Mesothelial cell of epicardium (in vitro differentiated cells): Measurements from ENCODE around the gene LIMCH1. TPM values are rescaled to one million over a fixed set of nuclear protein-coding genes. Genes with fewer than 3 reads are reported as not detected.

Experiments used
- DNase-seq, 2 experiments: peaks; one replicate each; pipeline ENCODE4 v3.0.0; 2021; ENCODE audit warnings: low spot score in 2 of 2; ENCODE audit not compliant: unreplicated experiment in 2 of 2
- H3K27ac Mint-ChIP-seq: 2 replicates; pipeline ENCODE4 v1.8.0; 2021; ENCODE audit warnings: mixed read lengths
- H3K27me3 Mint-ChIP-seq: 2 replicates; pipeline ENCODE4 v1.8.0; 2021; ENCODE audit warnings: low read depth, mixed read lengths
- H3K36me3 Mint-ChIP-seq: 2 replicates; pipeline ENCODE4 v1.8.0; 2021; ENCODE audit warnings: mixed read lengths
- H3K4me1 Mint-ChIP-seq: 2 replicates; pipeline ENCODE4 v1.8.0; 2021; ENCODE audit warnings: mixed read lengths
- H3K4me3 Mint-ChIP-seq: 2 replicates; pipeline ENCODE4 v1.8.0; 2021; ENCODE audit warnings: mild to moderate bottlenecking, moderate library complexity, mixed read lengths
- H3K9me3 Mint-ChIP-seq: 2 replicates; pipeline ENCODE4 v1.8.0; 2021; ENCODE audit warnings: mixed read lengths
- CTCF ChIP-seq: fragments of 200-600 bp; sonication (generic); IDR thresholded peaks from one replicate; pipeline ENCODE4 v1.5.0; 2021; ENCODE audit warnings: antibody characterized with exemption; ENCODE audit not compliant: unreplicated experiment
- total RNA-seq: library from RNA; stranded (reverse); gene quantifications from 3 replicates; pipeline ENCODE4 v1.2.1, GENCODE V29; 2021

The LIMCH1 gene
- total RNA-seq, 1 donor from 2014 or later, result 66.8 TPM

DNA sequence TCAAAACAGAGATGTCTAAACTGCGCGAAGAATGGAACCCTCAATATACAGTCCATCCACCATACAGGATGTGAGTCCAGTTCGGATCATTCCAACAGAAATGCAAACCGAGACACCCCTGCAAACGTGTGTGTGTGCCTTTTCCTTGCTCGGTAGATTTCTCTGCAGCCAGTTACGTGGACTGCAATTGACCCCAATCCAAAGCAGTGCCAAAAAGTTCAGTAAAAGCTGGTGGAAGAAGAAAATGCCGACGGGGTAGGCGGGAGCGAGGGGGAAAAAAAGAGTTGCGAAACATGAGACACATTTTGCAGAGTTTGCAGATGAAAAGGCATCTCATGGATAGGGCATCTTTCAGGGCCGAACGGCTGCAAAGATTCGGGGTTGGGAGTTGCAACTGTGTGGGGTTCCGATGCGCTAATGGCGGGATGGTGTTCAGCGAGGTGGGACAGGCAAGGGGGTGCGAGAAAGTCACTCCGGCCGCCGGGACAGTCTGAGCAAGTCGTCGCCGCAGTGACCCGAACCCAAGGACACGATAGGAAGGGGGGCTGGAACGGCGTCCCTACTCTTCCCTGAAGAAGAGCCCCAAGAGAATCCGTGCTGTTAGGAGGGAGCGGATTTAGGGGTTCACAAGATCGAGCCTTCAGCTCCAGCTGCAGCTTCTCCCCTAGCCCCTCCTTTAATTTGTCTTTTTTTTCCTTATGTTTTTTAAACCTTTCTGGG lies 206.8 kb downstream of the LIMCH1 start:
- Mint-ChIP-seq H3K9me3 (no peaks in the 10 kb centered on the region), H3K27ac (no peak overlapping the region), H3K27me3 (peaks cover 97% of the 10 kb centered on the region), H3K4me3 (no peak overlapping the region), H3K4me1 (peaks cover 2% of the 10 kb centered on the region), H3K36me3 (no peaks in the 10 kb centered on the region)
- TF ChIP-seq CTCF, result no peak
- DNase-seq, result no peak

DNA sequence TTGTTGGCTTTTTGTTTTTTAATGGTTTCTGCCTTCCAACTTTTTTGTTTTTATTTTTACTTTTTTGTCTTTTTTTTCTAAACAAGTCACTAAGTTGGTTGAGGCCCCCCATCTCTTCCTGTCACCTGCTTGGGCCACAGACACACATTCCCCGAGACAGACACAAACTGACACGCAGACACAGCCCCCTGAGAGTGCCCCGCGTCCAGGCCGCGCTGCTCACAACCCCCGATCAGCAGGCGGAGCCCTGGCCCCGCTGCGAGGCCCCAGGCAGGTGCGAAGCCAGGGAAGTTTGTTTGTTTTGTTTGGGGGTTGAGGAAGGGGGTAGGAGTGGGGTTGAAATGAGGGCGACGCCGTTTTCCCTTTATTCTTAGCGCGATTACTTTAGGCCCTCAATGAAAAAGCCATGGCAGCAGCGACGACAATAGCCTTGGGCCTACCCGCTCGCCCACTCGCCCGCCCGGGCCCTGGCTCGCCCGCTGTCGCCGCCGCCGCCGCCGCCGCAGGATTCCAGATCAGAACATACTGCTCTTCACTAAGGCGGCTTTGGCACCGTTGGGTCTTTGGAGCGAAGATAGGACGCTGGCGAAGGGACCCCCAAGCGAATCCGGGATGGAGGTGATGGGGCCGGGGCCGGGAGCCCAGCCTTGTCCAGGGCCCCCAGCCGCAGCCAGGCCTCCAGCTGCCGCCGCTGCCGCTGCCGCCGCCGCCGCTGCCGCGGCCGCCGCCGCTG lies 207.5 kb downstream of the LIMCH1 start:
- no peak overlapping the region for H3K27ac Mint-ChIP-seq
- DNase-seq, result no peak
- TF ChIP-seq CTCF, result no peak
- no peaks in the 10 kb centered on the region for H3K36me3 Mint-ChIP-seq
- peaks cover 2% of the 10 kb centered on the region for H3K4me1 Mint-ChIP-seq
- no peaks in the 10 kb centered on the region for H3K9me3 Mint-ChIP-seq
- peaks cover 97% of the 10 kb centered on the region for H3K27me3 Mint-ChIP-seq
- H3K4me3 Mint-ChIP-seq, result no peak overlapping the region

GRCh38 chr4:41746025-41746439 lies 208.1 kb downstream of the LIMCH1 start:
- Mint-ChIP-seq H3K9me3 (no peaks in the 10 kb centered on the region), H3K4me1 (peaks cover 2% of the 10 kb centered on the region), H3K27me3 (peaks cover 97% of the 10 kb centered on the region), H3K4me3 (peak overlapping the region; percentile 43), H3K27ac (no peak overlapping the region), H3K36me3 (no peaks in the 10 kb centered on the region)
- no peak for DNase-seq
- no peak for TF ChIP-seq CTCF

GRCh38 chr4:41746440-41747229 lies 208.7 kb downstream of the LIMCH1 start:
- Mint-ChIP-seq H3K4me3 (peak overlapping the region; percentile 43), H3K27ac (no peak overlapping the region)
- no peak for TF ChIP-seq CTCF

GRCh38 chr4:41747230-41748055 lies 209.5 kb downstream of the LIMCH1 start:
- no peak for TF ChIP-seq CTCF
- no peaks in the 10 kb centered on the region for H3K9me3 Mint-ChIP-seq
- peak in 1 of 2 experiments; percentile 42 for DNase-seq
- H3K4me1 Mint-ChIP-seq, result peaks cover 4% of the 10 kb centered on the region
- H3K27me3 Mint-ChIP-seq, result peaks cover 95% of the 10 kb centered on the region
- H3K4me3 Mint-ChIP-seq, result no peak overlapping the region
- no peaks in the 10 kb centered on the region for H3K36me3 Mint-ChIP-seq
- no peak overlapping the region for H3K27ac Mint-ChIP-seq

More at GRCh38 chr4:41746440-41747229, 208.7 kb downstream of the LIMCH1 start:
- Mint-ChIP-seq H3K4me1 (peaks cover 2% of the 10 kb centered on the region), H3K36me3 (no peaks in the 10 kb centered on the region), H3K9me3 (no peaks in the 10 kb centered on the region), H3K27me3 (peaks cover 95% of the 10 kb centered on the region)
- no peak for DNase-seq
